GM12878 (cell line): ENCODE data around the gene GALP.

Experiments used
- ETV6 ChIP-seq, 2 experiments: fragments of 450-650 bp in 1 of 2; IDR thresholded peaks in 1 of 2; conservative IDR thresholded peaks in 1 of 2; 2 replicates each; pipeline ENCODE4 v1.6.1; 2014; ENCODE audit warnings: antibody characterized with exemption in 1 of 2, borderline replicate concordance in 1 of 2, low read depth in 1 of 2, mild to moderate bottlenecking in 1 of 2, moderate library complexity in 1 of 2
- FOXM1 ChIP-seq: IDR thresholded peaks from 2 replicates; pipeline ENCODE4 v1.6.1; 2012; ENCODE audit warnings: low read depth, mild to moderate bottlenecking, inconsistent platforms, low read length, moderate library complexity
- GABPA ChIP-seq: IDR thresholded peaks from 2 replicates; pipeline ENCODE4 v1.6.1; 2014; ENCODE audit warnings: antibody characterized with exemption, low read depth, mild to moderate bottlenecking, inconsistent platforms
- NR2F1 ChIP-seq: fragments of 450-650 bp; conservative IDR thresholded peaks from 2 replicates; pipeline ENCODE4 v1.6.1; 2017; ENCODE audit warnings: mild to moderate bottlenecking
- POLR2A ChIP-seq: IDR thresholded peaks from 2 replicates; pipeline ENCODE4 v1.6.1; 2011; ENCODE audit warnings: low read depth, mild to moderate bottlenecking, low read length
- RFX5 ChIP-seq: IDR thresholded peaks from 2 replicates; pipeline ENCODE4 v1.6.1; 2011; ENCODE audit warnings: low read depth, low read length, improper control_type of control experiment
- SMARCA5 ChIP-seq: fragments of 450-650 bp; IDR thresholded peaks from 2 replicates; pipeline ENCODE4 v1.6.1; 2017; ENCODE audit warnings: mild to moderate bottlenecking
- SPI1 ChIP-seq: IDR thresholded peaks from 2 replicates; pipeline ENCODE4 v1.6.1; 2011; ENCODE audit warnings: low read depth, mild to moderate bottlenecking, low read length, moderate library complexity, borderline replicate concordance; ENCODE audit not compliant: insufficient read depth
- WRNIP1 ChIP-seq: IDR thresholded peaks from 2 replicates; pipeline ENCODE4 v1.6.1; 2011; ENCODE audit warnings: low read depth, low read length, improper control_type of control experiment, borderline replicate concordance
- ZSCAN29 ChIP-seq: fragments of 450-650 bp; IDR thresholded peaks from 2 replicates; pipeline ENCODE4 v1.6.1; 2017; ENCODE audit warnings: mild to moderate bottlenecking, moderate library complexity
- TF ChIP-seq, protein P1 (sequence below): IDR thresholded peaks from 2 replicates; pipeline ENCODE4 v1.6.1; 2012; ENCODE audit warnings: low read depth, low read length, improper control_type of control experiment

DNA sequence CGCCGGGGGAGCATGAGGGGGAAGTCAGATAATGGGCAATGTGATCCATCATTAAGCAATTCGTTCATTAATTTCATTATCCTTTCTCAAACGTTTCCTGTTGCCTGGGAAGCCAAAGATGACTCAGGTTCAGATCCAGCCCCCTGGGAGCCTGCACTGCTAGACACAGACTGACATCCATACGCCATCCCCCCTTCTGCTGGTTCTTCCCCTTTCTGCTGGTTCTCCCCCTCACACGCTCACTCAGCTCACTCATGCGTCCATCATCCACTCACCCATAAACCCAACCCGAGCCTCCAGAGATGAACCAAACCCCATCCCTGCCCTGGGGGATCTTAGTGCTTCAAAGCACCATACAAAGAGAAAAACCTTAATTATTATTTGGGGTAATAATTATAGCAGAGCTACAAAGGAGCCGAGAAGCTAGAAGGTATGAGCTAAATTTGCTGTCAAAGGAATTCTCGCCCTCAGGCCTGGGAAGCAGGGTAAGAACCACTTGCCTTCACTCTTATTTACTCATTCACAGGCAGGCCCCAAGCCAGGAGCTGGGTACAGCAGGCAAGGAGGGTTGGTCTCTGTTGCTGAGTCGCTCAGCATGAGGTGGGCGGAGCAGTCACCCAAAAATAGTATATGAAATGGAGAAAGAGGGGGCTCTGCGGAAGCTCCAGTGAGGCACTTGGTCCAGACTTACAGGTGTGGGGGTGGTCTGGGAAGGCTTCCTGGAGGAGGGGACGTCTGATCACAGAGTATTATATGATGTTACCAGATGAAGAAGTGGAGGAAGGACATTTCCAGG lies 41.8 kb upstream of the GALP start:
- no peak for TF ChIP-seq ETV6 (conservative IDR thresholded peaks at IDR 0.05 in 1 of 2, IDR thresholded peaks at IDR 0.05 in 1 of 2; ENCODE audit: borderline replicate concordance in 1 of 2, low read depth in 1 of 2)
- TF ChIP-seq NR2F1: no peak
- no peak for TF ChIP-seq ZSCAN29
- TF ChIP-seq WRNIP1: no peak
- TF ChIP-seq SMARCA5: no peak
- TF ChIP-seq FOXM1: no peak
- no peak for TF ChIP-seq POLR2A
- TF ChIP-seq SPI1: no peak
- TF ChIP-seq, protein P1, sequence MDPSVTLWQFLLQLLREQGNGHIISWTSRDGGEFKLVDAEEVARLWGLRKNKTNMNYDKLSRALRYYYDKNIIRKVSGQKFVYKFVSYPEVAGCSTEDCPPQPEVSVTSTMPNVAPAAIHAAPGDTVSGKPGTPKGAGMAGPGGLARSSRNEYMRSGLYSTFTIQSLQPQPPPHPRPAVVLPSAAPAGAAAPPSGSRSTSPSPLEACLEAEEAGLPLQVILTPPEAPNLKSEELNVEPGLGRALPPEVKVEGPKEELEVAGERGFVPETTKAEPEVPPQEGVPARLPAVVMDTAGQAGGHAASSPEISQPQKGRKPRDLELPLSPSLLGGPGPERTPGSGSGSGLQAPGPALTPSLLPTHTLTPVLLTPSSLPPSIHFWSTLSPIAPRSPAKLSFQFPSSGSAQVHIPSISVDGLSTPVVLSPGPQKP: no peak
- no peak for TF ChIP-seq RFX5
- no peak for TF ChIP-seq GABPA
